Smooth muscle cell (in vitro differentiated cells): ENCODE results near the gene MAP3K13. TPM values are rescaled to one million over a fixed set of nuclear protein-coding genes. Genes with fewer than 3 reads are reported as not detected.

ENCODE experiments used
- DNase-seq: peaks from one replicate; lab custom pipeline; 2025; ENCODE audit not compliant: unreplicated experiment; lab: John Stamatoyannopoulos, UW
- H2AFZ ChIP-seq: fragments of 200-600 bp; sonication (generic); 2 replicates; pipeline ENCODE4 v1.6.0; 2016; ENCODE audit warnings: antibody characterized with exemption, low read depth, mild to moderate bottlenecking
- H3F3A ChIP-seq: fragments of 200-600 bp; sonication (generic); 2 replicates; pipeline ENCODE4 v1.6.0; 2017; ENCODE audit warnings: antibody characterized with exemption, low read depth
- H3K27ac ChIP-seq: fragments of 200-600 bp; sonication (generic); 2 replicates; pipeline ENCODE4 v1.5.1; 2016; ENCODE audit warnings: low read depth, mild to moderate bottlenecking
- H3K27me3 ChIP-seq: fragments of 200-600 bp; sonication (generic); 2 replicates; pipeline ENCODE4 v1.6.1; 2016; ENCODE audit warnings: low read depth, mild to moderate bottlenecking
- H3K36me3 ChIP-seq: fragments of 200-600 bp; sonication (generic); 2 replicates; pipeline ENCODE4 v1.5.1; 2016; ENCODE audit warnings: low read depth
- H3K4me1 ChIP-seq: fragments of 200-600 bp; sonication (generic); 2 replicates; pipeline ENCODE4 v1.5.1; 2016; ENCODE audit warnings: low read depth
- H3K4me2 ChIP-seq: fragments of 200-600 bp; sonication (generic); 2 replicates; pipeline ENCODE4 v1.6.0; 2016; ENCODE audit warnings: mild to moderate bottlenecking
- H3K4me3 ChIP-seq: fragments of 200-600 bp; sonication (generic); 2 replicates; pipeline ENCODE4 v1.5.1; 2016; ENCODE audit warnings: mild to moderate bottlenecking
- H3K79me2 ChIP-seq: fragments of 200-600 bp; sonication (generic); 2 replicates; pipeline ENCODE4 v1.6.0; 2016; ENCODE audit warnings: low read depth, mild to moderate bottlenecking
- H3K9ac ChIP-seq: fragments of 200-600 bp; sonication (generic); 2 replicates; pipeline ENCODE4 v1.6.0; 2016; ENCODE audit warnings: low read depth
- H3K9me3 ChIP-seq: fragments of 200-600 bp; sonication (generic); replicated peaks from 2 replicates; pipeline ENCODE4 v1.5.1; 2016; ENCODE audit warnings: low read depth
- H4K20me1 ChIP-seq: fragments of 200-600 bp; sonication (generic); 2 replicates; pipeline ENCODE4 v1.6.0; 2016; ENCODE audit warnings: low read depth
- CTCF ChIP-seq: fragments of 200-600 bp; sonication (generic); IDR thresholded peaks from 2 replicates; pipeline ENCODE4 v1.5.1; 2017; ENCODE audit warnings: borderline replicate concordance, mild to moderate bottlenecking, antibody characterized with exemption; ENCODE audit not compliant: insufficient read depth, poor library complexity, severe bottlenecking
- WGBS: methylation state at CpG from one replicate; pipeline ENCODE4 v1.1.7; 2016; ENCODE audit warnings: low lambda C conversion rate; 5-methylcytosine and 5-hydroxymethylcytosine counted together
- polyA plus RNA-seq: library from polyadenylated mRNA; unstranded; fragments of >200 nt; fragmentation: Nextera tagmentation; extraction: Ambion mirVana; gene quantifications from 2 replicates; pipeline ENCODE4 v1.2.1, GENCODE V29; 2016
- total RNA-seq: library from RNA; depleted of rRNA; stranded (reverse); fragments of >200 nt; gene quantifications from 2 replicates; pipeline ENCODE4 v1.2.3, GENCODE V29; 2014

MAP3K13 gene
- total and polyA plus RNA-seq, 2 experiments from 2014 or later: 28.5 to 49.9 TPM

DNA sequence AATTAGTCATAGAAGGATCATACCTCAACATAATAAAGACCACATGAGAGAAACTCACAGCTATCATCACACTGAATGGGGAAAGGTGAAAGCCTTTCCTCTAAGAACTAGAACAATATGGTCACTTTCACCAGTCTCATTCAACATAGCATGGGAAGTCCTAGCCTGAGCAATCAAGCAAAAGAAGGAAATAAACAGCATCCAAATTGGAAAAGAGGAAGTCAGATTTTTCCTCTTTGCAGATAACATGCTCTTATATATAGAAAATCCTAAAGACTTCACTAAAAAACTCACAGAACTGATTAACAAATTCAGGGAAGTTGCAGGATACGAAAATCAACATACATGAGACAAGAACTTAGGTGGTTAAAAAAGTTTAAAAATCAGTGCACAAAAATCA lies 24.7 kb downstream of the MAP3K13 start:
- Histone ChIP-seq H3K79me2 (no peaks in the 10 kb centered on the region), H3K4me3 (no peak overlapping the region), H3F3A (no peaks in the 10 kb centered on the region), H3K9me3 (no peaks in the 10 kb centered on the region), H3K27me3 (no peaks in the 10 kb centered on the region), H3K4me1 (no peaks in the 10 kb centered on the region), H4K20me1 (no peaks in the 10 kb centered on the region), H3K36me3 (no peaks in the 10 kb centered on the region), H3K4me2 (no peak overlapping the region), H2AFZ (no peak overlapping the region), H3K9ac (no peak overlapping the region), H3K27ac (no peak overlapping the region)
- no peak for DNase-seq
- WGBS: 92% methylated on average over 1 of the region's 1 CpG
- TF ChIP-seq CTCF: no peak

- no peak for TF ChIP-seq CTCF
- H3K27me3 ChIP-seq: no peaks in the 10 kb centered on the region
- no peak overlapping the region for H3K4me2 ChIP-seq
- H3K27ac ChIP-seq: no peak overlapping the region
- peaks cover 3% of the 10 kb centered on the region for H4K20me1 ChIP-seq
- no peak overlapping the region for H3K9ac ChIP-seq
- no peaks in the 10 kb centered on the region for H3K36me3 ChIP-seq
- H3K79me2 ChIP-seq: no peaks in the 10 kb centered on the region
- H3K4me1 ChIP-seq: no peaks in the 10 kb centered on the region
- H2AFZ ChIP-seq: no peak overlapping the region
- 94% methylated on average over 3 of the region's 3 CpGs for WGBS
- H3K4me3 ChIP-seq: no peak overlapping the region
- H3K9me3 ChIP-seq: no peaks in the 10 kb centered on the region
- DNase-seq: no peak
- no peaks in the 10 kb centered on the region for H3F3A ChIP-seq
Measured at GRCh38 chr3:185393055-185393454, 30.1 kb downstream of the MAP3K13 start.

- Histone ChIP-seq H3F3A (no peaks in the 10 kb centered on the region), H4K20me1 (peaks cover 7% of the 10 kb centered on the region), H3K4me2 (no peak overlapping the region), H3K9ac (no peak overlapping the region), H3K27me3 (peaks cover 6% of the 10 kb centered on the region), H3K27ac (no peak overlapping the region), H3K36me3 (no peaks in the 10 kb centered on the region), H3K4me1 (no peaks in the 10 kb centered on the region), H3K4me3 (no peak overlapping the region), H3K9me3 (no peaks in the 10 kb centered on the region), H2AFZ (no peak overlapping the region), H3K79me2 (no peaks in the 10 kb centered on the region)
- no peak for DNase-seq
- TF ChIP-seq CTCF: no peak
- 85% methylated on average over 6 of the region's 6 CpGs for WGBS
Measured at GRCh38 chr3:185397676-185398075, 34.7 kb downstream of the MAP3K13 start.

- no peaks in the 10 kb centered on the region for H3K36me3 ChIP-seq
- H3K79me2 ChIP-seq: no peaks in the 10 kb centered on the region
- H3K27me3 ChIP-seq: peaks cover 6% of the 10 kb centered on the region
- H3F3A ChIP-seq: no peaks in the 10 kb centered on the region
- H3K27ac ChIP-seq: no peak overlapping the region
- H3K4me3 ChIP-seq: no peak overlapping the region
- no peaks in the 10 kb centered on the region for H3K4me1 ChIP-seq
- H4K20me1 ChIP-seq: peaks cover 8% of the 10 kb centered on the region
- DNase-seq: no peak
- H3K4me2 ChIP-seq: no peak overlapping the region
- no peak for TF ChIP-seq CTCF
- no peak overlapping the region for H2AFZ ChIP-seq
- H3K9me3 ChIP-seq: no peaks in the 10 kb centered on the region
- no peak overlapping the region for H3K9ac ChIP-seq
- WGBS: 81% methylated on average over 16 of the region's 16 CpGs
Measured at GRCh38 chr3:185399737-185400667, 37.1 kb downstream of the MAP3K13 start.
